A673 (cell line): ENCODE measurements around the gene ATP4A.

ENCODE experiments used
- EZH2 ChIP-seq: fragments of 200-600 bp; sonication (generic); IDR thresholded peaks from 2 replicates; pipeline ENCODE4 v1.6.1; 2017; ENCODE audit warnings: borderline replicate concordance, low read depth, mild to moderate bottlenecking, mixed read lengths, antibody characterized with exemption, low read length; ENCODE audit not compliant: poor library complexity, severe bottlenecking
- TF ChIP-seq, protein P1 (sequence below): fragments of 300-800, 200-600 bp; sonication (generic); conservative IDR thresholded peaks from 2 replicates; pipeline ENCODE4 v1.5.1; 2017; ENCODE audit warnings: low read depth, mild to moderate bottlenecking, antibody characterized with exemption, low read length, moderate library complexity, mixed read lengths

GRCh38 chr19:35609851-35610353 is 46.4 kb upstream of the ATP4A start:
- TF ChIP-seq, protein P1, sequence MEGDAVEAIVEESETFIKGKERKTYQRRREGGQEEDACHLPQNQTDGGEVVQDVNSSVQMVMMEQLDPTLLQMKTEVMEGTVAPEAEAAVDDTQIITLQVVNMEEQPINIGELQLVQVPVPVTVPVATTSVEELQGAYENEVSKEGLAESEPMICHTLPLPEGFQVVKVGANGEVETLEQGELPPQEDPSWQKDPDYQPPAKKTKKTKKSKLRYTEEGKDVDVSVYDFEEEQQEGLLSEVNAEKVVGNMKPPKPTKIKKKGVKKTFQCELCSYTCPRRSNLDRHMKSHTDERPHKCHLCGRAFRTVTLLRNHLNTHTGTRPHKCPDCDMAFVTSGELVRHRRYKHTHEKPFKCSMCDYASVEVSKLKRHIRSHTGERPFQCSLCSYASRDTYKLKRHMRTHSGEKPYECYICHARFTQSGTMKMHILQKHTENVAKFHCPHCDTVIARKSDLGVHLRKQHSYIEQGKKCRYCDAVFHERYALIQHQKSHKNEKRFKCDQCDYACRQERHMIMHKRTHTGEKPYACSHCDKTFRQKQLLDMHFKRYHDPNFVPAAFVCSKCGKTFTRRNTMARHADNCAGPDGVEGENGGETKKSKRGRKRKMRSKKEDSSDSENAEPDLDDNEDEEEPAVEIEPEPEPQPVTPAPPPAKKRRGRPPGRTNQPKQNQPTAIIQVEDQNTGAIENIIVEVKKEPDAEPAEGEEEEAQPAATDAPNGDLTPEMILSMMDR: no peak
- no peak for TF ChIP-seq EZH2
